HG02938 (cell line): ENCODE data around the gene FREM1.
A peak's percentile ranks its signal among the peaks of the same experiment; 100 is the strongest.

Source experiments
- ATAC-seq: cut with Tn5 transposase; IDR thresholded peaks from one replicate; pipeline ENCODE4 v1.9.1; 2021; ENCODE audit warnings: mild to moderate bottlenecking, moderate library complexity; ENCODE audit not compliant: unreplicated experiment

The FREM1 gene

GRCh38 chr9:14870090-14870489 lies 40.1 kb downstream of the FREM1 start:
- ATAC-seq: no peak

GRCh38 chr9:14869671-14870070 lies 40.6 kb downstream of the FREM1 start:
- no peak for ATAC-seq

- ATAC-seq: no peak
Measured at GRCh38 chr9:14868772-14869583, 41.2 kb downstream of the FREM1 start.

- no peak for ATAC-seq
Measured at GRCh38 chr9:14868418-14868771, 41.8 kb downstream of the FREM1 start.

GRCh38 chr9:14866200-14866749 lies 44.0 kb downstream of the FREM1 start:
- no peak for ATAC-seq

- no peak for ATAC-seq
Measured at GRCh38 chr9:14864309-14864708, 45.9 kb downstream of the FREM1 start.

GRCh38 chr9:14863402-14863801 lies 46.8 kb downstream of the FREM1 start:
- no peak for ATAC-seq

- ATAC-seq: no peak
Measured at GRCh38 chr9:14857449-14858305, 52.6 kb downstream of the FREM1 start.

GRCh38 chr9:14849851-14850250 lies 60.4 kb downstream of the FREM1 start:
- no peak for ATAC-seq

GRCh38 chr9:14849296-14849695 lies 60.9 kb downstream of the FREM1 start:
- no peak for ATAC-seq

GRCh38 chr9:14846871-14847311 lies 63.3 kb downstream of the FREM1 start:
- ATAC-seq: peak; percentile 99

GRCh38 chr9:14843163-14843562 lies 67.1 kb downstream of the FREM1 start:
- ATAC-seq: no peak

GRCh38 chr9:14842269-14842668 lies 68.0 kb downstream of the FREM1 start:
- no peak for ATAC-seq

- ATAC-seq: no peak
Measured at GRCh38 chr9:14838701-14839100, 71.5 kb downstream of the FREM1 start.

GRCh38 chr9:14836885-14837284 lies 73.3 kb downstream of the FREM1 start:
- ATAC-seq: no peak

- ATAC-seq: no peak
Measured at GRCh38 chr9:14831661-14832060, 78.6 kb downstream of the FREM1 start.

GRCh38 chr9:14831074-14831473 lies 79.2 kb downstream of the FREM1 start:
- no peak for ATAC-seq

- ATAC-seq: no peak
Measured at GRCh38 chr9:14830057-14830456, 80.2 kb downstream of the FREM1 start.

- ATAC-seq: no peak
Measured at GRCh38 chr9:14829204-14829603, 81.0 kb downstream of the FREM1 start.

- ATAC-seq: no peak
Measured at GRCh38 chr9:14827805-14828204, 82.4 kb downstream of the FREM1 start.

GRCh38 chr9:14824481-14824880 lies 85.7 kb downstream of the FREM1 start:
- no peak for ATAC-seq

- no peak for ATAC-seq
Measured at GRCh38 chr9:14823800-14824199, 86.4 kb downstream of the FREM1 start.
